G401 (cell line): Measurements from ENCODE around the gene MAOA. TPM values are rescaled to one million over a fixed set of nuclear protein-coding genes. Genes with fewer than 3 reads are reported as not detected.

Experiments used
- DNase-seq: peaks from one replicate; pipeline ENCODE4 v3.0.0-alpha.2; 2015; ENCODE audit warnings: low spot score
- in situ Hi-C: cut with HindIII; loops from 2 replicates; pipeline ENCODE4 v1.10.0; 2016; ENCODE audit warnings: low sequenced_read_pairs, mixed read lengths
- total RNA-seq: library from RNA; depleted of rRNA; stranded (reverse); fragments of >200 nt; shearing (Covaris generic); gene quantifications from 2 replicates; pipeline ENCODE4 v1.2.3, GENCODE V29; 2014; rRNA removed

MAOA gene
- total RNA-seq, 1 experiment from 2014 or later = 1.1 TPM

DNA sequence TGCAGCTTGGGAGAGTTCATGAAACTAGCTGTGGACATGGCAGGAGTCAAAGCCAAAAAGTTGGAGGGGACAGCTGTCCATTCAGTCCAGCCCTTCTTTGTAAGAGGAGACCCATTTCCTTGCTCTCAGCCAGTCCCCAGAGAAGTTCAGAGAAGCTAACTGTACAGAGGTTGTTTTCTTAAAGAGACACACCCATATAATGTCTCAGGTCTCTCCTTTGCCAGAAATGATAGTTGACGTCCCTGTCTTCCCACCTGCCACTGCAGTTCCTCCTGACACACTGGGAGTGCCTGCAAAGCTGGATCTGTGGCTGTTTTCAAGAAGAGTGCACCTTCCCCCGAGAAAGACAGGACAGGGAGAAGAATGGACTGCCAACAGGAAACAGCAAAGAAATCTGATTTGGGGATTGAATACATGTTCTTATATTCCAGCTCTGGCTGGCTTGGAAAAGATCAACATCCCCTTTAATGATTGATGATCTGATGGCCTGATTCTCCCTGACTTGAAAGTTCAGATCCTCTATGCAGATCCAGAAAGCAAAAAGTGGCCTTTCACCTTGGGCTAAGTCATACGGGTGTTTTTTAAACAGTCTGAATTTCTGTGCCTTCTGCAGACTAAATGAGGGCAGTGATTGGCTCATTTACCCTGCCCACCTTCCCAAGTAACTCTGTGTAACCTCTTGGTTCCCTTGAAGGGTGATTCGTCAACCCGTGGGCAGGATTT, 87.2 kb downstream of the MAOA start:
- in situ Hi-C loops = no loop called here
- no peak for DNase-seq

DNA sequence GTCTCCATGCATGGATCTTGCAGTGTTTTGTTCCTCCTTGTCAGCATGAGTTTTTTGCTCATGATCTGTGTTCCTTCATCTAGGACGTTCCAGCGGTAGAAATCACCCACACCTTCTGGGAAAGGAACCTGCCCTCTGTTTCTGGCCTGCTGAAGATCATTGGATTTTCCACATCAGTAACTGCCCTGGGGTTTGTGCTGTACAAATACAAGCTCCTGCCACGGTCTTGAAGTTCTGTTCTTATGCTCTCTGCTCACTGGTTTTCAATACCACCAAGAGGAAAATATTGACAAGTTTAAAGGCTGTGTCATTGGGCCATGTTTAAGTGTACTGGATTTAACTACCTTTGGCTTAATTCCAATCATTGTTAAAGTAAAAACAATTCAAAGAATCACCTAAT, 88.2 kb downstream of the MAOA start:
- DNase-seq = no peak
- in situ Hi-C loops = no loop called here

DNA sequence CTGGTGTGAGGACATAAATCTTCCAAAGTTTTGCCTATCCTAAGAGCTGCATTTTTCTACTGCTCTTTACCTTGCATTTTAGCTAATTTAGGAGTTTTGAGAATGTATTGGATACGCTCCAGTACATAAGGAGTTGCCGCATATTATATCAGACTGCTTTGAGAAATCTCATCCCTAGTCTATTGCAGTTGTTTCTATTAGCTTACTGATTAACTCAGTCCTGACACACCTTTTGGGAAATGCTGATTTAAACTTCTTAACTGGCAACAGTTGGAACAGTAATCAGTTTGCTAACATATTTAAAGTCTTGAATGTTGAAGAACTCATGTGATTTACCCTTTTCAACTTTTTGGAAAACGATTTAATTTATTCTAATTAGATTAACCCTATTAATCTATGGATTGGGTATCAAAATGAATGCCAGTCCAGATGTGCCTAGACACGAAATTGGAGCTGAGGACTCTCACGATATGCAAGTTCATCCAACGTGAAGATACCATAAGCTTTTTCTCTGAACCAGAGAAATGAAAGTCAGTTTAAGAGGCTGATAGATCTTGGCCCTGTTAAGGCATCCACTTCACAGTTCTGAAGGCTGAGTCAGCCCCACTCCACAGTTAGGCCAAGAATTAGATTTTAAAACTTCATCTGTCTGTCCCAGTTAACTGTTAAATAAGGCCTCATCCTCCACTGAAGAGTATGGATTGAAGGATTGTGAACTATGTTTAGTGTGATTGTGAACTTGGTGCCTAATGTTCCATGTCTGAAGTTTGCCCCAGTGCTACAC, 90.0 kb downstream of the MAOA start:
- in situ Hi-C loops = no loop called here

DNA sequence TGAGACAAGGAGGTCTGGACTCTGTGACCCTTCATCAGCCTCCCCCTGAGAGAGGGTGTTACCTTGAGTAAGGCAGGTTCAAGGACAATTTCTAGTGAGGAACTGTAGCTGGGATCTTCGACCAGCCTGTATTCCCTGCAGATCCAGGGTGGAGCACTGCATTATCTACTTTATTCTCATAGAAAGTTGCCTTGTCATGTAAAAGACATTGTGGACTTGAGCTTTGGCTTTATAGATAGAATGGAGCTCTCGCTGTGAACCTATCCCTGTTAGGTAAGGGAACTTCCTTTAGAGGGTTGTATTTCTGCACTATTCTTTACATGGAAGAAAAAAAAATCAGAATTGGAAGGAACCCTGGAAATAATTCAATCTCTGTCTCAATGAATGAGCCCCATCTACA, 91.4 kb downstream of the MAOA start:
- in situ Hi-C loops = no loop called here
- DNase-seq = no peak

More for the DNA sequence above, 90.0 kb downstream of the MAOA start:
- DNase-seq = no peak

DNA sequence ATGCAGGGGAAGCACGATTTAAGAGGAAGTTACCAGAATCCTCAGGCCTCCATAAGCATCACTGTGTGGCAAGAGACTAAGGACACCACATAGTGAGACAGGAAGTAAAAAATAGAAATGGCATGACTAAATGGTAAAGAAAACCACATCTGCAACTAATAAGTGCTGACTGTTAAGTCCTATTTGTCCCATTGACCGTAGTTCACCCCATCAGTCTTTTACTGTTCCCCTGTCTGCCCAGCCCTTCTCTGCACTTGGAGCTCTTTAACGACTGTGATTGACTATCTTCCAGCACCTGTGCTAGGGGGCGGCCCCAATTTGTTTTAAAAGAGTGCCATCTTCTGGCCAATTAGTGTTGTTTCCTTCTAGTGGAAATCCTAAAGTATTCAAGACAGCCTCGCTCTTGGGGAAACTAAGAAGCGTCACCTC, 94.2 kb downstream of the MAOA start:
- DNase-seq = peak; percentile 68
- in situ Hi-C loops = no loop called here

DNA sequence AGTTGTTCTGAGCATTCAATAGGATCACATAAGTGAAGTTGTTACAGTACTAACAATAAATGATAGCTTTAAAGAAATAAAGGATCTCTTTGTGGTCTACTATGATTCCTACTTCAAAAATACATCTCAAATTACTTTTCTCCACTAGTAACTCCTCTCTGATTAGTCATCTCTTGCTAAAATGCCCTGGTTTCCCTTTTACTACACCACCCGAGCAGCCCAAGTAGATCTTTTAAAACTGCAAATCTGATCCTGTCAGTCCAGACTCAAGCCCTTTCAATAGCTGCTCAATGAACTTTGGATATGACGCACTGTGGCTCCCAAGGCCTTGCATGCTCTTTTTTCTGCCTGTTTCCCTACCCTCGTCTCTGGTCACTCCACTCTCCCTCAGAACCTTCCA, 97.5 kb downstream of the MAOA start:
- in situ Hi-C loops = no loop called here
- no peak for DNase-seq

DNA sequence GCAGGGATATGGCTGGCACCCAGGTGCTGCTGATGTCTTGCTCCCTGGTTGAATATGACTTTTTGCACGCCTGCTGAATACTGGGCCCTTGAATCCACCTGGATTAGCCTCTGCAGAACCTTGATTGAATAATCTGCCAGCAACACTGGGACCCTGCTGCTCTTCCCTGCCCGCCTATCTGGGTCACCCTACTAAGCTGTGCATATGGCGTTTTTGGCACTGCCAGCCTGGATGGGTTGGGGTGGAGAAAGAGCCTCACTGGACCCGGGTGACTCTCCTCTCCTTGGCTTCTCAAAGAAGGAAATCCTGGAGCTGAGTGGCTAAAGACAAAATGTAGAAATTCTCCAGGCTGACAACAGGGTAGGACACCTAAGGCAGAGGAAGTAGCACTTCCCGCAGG, 100.0 kb downstream of the MAOA start:
- in situ Hi-C loops = no loop called here
- DNase-seq = peak; percentile 86

DNA sequence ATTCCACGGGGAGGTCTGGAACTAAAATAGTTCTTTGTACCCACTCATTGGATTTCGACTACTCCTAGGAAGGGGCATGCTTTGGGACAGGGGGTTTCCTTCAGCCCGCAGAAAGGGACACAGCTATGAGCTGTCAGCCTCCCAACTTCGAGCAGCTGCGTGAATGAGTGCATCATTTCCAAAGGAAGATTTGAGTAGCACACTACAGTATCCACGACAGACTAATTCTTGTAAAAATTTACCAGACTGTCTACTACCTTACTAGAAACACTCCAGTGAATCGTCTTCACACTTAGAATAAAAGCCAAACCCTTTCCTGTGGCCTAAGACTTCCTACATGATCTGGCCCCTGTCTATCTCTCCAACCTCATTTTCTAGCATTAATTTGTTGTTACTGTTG, 101.9 kb downstream of the MAOA start:
- no peak for DNase-seq
- in situ Hi-C loops = no loop called here

DNA sequence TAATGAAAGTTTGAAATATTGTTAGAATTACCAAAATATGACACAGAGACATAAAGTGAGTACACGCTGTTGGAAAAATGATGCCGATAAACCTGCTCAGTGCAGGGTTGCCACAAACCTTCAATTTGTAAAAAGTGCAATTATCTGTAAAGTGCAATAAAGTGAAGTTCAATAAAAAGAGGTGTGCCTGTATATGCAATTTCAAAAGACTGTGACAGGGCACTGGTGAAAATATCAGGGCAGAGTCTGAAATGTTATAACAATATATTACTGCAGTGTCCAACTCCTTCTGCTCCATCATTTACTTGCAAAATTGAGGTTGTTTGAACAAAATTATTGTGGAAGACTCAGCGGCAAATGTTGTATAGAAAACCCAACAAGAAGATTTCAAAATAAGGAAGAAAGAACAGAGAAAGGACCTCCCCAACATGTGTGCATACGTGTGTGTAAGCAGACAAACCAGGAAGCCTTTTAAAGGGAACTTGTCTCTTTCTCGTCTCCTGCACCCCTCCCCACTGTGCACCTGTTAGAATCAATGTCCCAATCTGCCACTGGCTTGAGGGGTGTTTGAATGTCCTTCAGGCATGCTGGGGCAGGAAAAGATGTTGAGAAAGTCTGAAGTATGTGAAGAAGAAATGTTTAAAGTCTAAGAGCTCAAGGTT, 130.0 kb downstream of the MAOA start:
- in situ Hi-C loops = no loop called here
- no peak for DNase-seq

Other genes with a start within 250 kb of the MAOA start
- not detected in 2 replicates for gene MAOB, start 226.2 kb downstream of the MAOA start, total RNA-seq